Limb (tissue), 2 donors: ENCODE results near the gene CCDC51.

ENCODE experiments used
- DNase-seq, 2 donors: peaks; one replicate each; pipeline ENCODE4 v3.0.0-alpha.2; 2016; ENCODE audit errors: extremely low spot score in 2 of 2

The CCDC51 gene

GRCh38 chr3:48419597-48419996 lies 20.3 kb downstream of the CCDC51 start:
- DNase-seq = no peak

GRCh38 chr3:48419149-48419548 lies 20.8 kb downstream of the CCDC51 start:
- no peak for DNase-seq

- DNase-seq = no peak
Measured at GRCh38 chr3:48418651-48419050, 21.3 kb downstream of the CCDC51 start.

GRCh38 chr3:48418140-48418539 lies 21.8 kb downstream of the CCDC51 start:
- DNase-seq = no peak

- no peak for DNase-seq
Measured at GRCh38 chr3:48417529-48418108, 22.3 kb downstream of the CCDC51 start.

GRCh38 chr3:48416546-48416945 lies 23.4 kb downstream of the CCDC51 start:
- DNase-seq = no peak

- DNase-seq = no peak
Measured at GRCh38 chr3:48416091-48416505, 23.8 kb downstream of the CCDC51 start.

GRCh38 chr3:48415251-48415953 lies 24.5 kb downstream of the CCDC51 start:
- DNase-seq = no peak

GRCh38 chr3:48414376-48415250 lies 25.3 kb downstream of the CCDC51 start:
- no peak for DNase-seq

GRCh38 chr3:48413611-48414010 lies 26.3 kb downstream of the CCDC51 start:
- no peak for DNase-seq

GRCh38 chr3:48413086-48413485 lies 26.8 kb downstream of the CCDC51 start:
- no peak for DNase-seq

- DNase-seq = no peak
Measured at GRCh38 chr3:48412375-48413001, 27.4 kb downstream of the CCDC51 start.

- DNase-seq = peak in 1 of 2 donors; percentile 8
Measured at GRCh38 chr3:48411606-48412374, 28.1 kb downstream of the CCDC51 start.

- peak in 1 of 2 donors; percentile 11 for DNase-seq
Measured at GRCh38 chr3:48411041-48411588, 28.8 kb downstream of the CCDC51 start.

- DNase-seq = peak in 1 of 2 donors; percentile 13
Measured at GRCh38 chr3:48410205-48411040, 29.5 kb downstream of the CCDC51 start.

GRCh38 chr3:48409291-48410201 lies 30.4 kb downstream of the CCDC51 start:
- peak in 1 of 2 donors; percentile 14 for DNase-seq

GRCh38 chr3:48408823-48409281 lies 31.1 kb downstream of the CCDC51 start:
- DNase-seq = no peak

GRCh38 chr3:48407542-48408099 lies 32.3 kb downstream of the CCDC51 start:
- DNase-seq = no peak
